ENCODE data around the gene ASIC1. TPM values are rescaled to one million over a fixed set of nuclear protein-coding genes. Genes with fewer than 3 reads are reported as not detected.

Gene ASIC1
- polyA plus RNA-seq, 12 donors = 8.1 to 15.0 (median 10.7) TPM; not detected in 1

DNA sequence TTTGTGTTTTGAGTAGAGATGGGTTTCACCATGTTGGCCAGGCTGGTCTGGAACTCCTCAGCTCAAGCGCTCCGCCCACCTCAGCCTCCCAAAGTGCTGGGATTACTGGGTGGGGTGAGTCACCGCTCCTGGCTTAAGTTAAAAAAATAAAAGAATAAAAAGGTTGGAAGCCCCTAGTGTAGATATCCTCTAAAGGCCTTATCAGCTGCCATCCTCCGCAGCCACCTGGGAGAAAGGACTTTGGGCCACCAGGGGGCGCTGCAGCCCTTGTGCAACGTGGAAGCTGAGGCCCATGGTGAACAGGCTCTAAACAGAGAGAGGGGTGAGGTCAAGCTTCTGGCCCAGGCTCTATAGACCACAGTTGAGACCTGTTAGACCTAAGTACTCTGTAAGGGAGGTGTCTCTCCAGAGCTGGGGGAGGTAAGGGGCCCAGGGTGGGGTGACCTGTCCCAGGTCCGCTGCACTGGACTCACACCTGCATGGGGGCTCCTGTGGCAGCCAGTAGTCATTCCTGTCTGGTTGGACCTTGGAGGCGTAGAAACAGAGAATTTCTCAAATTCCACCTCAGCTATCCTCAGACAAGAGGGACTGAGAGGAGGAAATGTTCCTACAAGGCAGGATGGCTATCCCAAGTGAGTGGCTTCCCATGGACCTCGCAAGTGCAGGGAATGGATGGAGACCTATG lies 18.1 kb upstream of the ASIC1 start:
- peak; percentile 68 for DNase-seq

DNA sequence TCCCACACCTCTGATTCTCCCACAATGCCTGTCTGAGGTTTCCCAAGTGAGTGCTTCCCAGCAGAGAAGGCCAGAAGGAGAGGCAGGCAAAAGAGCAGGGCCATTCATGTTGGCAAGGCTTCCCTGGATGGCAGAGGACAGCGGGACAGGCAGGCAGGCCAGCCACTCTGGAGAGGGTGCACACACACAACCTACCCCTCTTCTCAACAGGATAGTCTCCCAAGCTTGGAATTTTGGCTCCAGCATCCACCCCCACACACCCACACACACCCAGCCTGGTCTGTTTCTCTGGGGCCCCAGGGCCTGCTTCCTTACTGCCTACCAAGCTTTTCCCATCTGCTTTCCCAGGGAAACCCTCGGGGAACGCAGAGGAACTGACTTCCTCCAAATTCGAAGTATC lies 16.7 kb upstream of the ASIC1 start:
- no peak for DNase-seq

DNA sequence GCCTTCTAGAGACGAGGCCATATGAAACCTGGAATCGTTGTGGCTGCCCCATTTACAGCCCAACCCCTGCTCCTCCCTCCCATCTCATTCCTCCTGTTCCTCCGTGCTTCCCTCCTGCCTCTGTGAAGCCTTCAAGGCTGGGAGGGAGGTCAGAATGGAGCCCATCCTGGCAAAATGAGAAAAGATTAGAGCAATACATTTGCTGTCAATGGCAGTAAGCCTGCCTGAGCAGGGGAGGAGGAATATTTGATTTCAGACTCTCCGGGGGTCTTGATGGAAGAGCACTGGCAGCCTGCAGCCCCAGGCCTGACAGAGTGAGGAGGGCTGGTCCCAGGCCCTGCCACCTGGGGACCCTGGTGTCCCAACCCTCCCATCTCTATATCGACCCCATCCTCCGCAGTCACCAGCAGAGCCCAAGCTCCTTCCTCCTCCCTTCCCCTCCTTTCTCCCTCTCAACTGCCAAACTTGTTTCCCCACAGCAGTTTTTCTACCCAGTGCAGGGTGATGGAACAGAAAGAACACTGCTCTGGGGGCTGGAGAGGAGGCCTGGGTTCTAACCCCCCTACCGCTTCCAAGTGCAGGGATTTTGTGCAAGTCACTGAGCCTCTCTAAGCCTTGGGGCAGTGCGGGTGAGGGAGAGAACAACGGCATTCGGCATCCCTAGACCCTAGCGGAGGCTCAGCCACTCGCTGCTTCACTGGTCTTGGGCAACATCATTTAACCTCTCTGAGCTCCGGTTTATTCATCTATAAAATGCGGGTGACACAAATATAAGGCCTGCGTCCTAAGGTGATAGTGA lies 16.1 kb upstream of the ASIC1 start:
- DNase-seq = no peak

DNA sequence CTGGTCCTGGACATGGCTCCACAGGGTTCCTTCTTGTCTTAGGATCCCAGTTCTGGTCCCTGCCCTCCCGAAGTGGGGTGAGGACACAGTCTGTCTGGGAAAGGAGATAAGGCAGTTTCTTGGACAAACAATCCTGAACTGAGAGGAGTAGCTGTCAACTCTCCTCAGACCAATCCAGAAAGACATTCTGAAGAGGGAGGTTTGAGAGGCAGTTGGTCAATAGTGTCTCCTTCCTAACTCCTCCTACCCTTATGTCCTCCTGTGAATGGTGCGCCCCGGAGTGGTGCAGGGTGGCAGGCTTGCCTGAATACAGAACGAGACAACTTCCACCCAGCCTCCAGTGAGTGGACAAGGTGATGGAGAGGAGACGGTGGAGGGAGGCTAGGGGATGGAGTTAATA lies 15.4 kb upstream of the ASIC1 start:
- no peak for DNase-seq

DNA sequence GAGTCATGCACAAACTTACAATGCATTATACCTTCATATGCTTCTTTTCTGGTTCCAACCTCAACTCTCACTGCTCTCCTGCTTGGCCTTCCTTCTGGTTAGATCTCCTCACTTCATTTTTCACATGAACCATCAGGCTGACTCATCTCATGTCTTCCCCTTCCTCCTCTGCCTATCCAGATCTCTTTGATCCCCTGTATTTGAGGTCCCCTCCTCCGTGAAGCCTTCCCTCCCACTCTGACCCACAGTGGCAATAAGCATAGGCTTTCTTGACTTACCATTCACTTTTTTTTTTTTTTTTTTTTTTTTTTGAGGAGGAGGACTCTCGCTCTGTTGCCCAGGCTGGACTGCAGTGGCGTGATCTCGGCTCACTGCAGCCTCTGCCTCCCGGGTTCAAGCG lies 14.7 kb upstream of the ASIC1 start:
- no peak for DNase-seq

DNA sequence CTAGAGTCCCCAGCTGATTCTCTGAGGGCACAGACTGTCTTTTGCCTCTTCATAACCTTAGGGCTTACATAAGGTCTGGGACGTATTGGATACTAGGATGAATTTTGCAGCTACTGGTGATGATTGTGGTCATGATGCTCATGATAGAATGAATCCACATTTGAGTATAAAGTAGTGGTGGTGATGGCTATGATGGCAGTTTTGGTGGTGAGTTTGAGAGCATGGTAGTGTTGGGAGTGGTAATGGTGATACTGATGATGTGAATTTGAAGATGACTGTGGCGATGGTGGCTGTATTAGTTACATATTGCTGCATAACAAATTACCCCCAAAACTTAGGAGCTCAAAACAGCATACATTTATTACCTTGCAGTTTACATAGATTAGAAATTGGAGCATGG lies 14.1 kb upstream of the ASIC1 start:
- DNase-seq = no peak

DNA sequence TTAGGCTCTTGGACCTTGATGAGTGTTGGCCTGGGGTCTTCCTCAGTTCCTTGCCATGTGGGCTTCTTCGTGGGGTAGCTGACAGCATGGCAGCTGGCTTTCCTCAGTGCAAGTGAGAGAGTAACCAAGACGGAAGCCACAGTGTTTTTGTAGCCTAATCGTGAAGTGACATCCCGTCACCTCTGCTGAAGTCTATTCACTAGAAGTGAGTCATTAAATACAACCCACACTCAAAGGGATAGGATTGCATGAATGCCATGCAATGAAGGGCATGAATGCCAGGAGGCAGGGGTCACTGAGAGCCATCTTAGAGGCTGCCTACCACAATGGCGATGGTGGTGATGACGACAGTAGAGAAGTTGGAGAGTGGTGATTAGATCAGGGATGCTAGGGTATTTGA lies 13.5 kb upstream of the ASIC1 start:
- DNase-seq = no peak

DNA sequence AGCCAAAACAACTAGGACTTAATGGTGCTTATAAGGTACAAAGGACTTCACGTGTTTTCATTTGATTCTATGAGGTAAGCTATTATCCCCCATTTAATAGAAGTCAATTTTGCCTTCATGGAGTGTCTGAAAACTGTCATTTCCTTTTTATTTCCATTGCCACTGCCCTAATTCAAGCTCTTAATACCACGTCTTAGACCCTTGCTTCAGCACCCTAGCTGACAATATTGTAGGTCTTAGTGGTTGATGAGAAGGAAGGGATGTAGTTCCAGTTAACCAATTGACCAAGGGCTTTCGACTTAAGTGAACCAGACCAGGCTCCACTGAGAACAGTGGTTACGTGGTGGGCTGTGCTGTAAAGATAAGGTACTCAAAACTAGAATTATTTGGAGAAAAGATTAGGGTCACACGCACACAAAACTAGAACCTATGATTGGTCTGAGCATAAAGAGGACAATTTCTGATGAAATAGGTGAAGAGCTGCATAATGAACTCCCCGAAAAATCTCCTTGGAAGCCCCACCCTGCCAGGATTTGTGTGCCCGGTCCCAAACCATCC lies 9.6 kb upstream of the ASIC1 start:
- DNase-seq = no peak

DNA sequence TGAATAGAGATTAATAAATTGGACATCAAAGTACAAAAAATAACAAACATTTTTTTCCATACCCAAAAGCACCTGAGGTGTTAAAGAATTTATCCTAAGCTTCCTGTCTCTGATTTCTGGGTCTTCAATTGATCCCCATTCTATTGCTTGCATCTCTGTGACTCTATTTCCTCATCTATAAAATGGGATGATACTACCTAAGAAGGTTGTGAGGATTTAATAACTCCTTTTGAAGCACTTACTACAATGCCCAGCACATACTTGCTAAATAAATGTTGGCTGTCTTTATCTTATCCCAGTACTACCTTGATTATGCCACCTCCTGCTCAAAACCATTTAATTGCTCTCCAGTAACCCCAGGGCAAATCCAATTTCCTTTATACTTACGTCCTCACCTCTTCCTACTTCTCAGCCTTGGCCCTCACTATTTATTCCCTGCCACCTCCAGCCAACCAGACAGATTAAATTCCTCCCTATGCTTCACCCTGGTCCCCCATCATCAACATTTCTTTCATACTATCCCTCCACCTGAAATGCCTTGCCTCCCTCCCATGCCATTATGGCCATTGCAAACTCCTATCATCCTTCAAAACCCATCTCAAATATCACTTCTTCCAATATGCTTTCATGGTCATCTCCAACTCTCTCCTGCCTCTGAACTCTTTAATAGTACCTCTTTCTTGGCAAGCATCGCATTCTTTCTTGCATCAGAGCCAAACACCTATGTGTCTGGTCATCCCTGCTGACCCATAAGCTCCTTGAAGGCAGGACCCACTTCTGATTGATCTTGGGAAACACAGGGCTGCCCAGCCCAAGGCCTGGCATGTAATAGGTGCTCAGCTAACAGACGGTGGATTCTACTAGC lies 7.9 kb upstream of the ASIC1 start:
- DNase-seq = no peak

DNA sequence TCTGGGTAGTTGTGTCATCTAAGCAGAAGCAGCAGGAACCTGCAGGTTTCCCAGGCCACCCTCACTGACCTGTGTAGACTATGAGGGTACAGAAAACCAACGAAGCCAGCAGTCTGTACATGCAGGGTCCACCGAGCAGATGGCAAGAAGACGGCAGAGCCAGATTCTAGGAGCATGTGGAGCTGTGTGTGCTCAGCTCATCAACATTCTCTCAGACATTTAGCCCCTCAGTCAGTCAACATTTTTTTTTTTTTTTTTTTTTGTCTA lies 7.3 kb upstream of the ASIC1 start:
- no peak for DNase-seq

DNA sequence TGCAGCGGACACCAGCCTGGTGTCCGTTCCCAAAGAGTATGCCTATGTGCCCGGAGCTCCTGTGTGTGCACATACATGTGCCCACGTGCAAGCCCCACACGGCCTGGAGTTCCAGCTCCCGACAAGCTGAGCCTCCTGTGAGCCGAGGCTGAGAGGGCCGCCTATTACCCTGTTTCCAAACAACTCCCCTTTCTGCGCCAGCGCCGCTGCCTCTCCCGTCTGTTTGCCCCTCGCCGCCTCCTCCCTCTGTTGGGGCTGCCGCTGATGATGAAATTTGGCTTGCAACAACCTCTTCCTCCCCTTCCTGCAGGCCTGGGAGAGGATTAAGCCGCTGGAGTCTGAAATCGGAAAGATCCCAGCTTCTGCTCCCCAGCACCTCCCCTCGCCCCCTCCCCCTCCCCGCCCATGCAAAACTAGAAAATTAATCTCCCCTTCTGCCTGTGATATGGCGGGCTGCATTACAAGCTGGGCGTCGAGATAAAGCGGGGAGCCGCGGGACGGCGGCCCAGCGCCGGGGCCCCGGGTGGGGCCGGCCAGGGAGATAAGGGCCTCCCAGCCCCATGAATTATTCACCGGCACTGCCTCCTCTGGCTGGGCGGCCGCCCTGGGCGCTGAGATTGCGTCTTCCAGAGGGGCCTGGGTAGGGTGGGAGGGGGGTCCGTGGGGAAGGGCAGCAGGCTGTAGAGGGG lies 6.8 kb upstream of the ASIC1 start:
- DNase-seq = peak; percentile 64

DNA sequence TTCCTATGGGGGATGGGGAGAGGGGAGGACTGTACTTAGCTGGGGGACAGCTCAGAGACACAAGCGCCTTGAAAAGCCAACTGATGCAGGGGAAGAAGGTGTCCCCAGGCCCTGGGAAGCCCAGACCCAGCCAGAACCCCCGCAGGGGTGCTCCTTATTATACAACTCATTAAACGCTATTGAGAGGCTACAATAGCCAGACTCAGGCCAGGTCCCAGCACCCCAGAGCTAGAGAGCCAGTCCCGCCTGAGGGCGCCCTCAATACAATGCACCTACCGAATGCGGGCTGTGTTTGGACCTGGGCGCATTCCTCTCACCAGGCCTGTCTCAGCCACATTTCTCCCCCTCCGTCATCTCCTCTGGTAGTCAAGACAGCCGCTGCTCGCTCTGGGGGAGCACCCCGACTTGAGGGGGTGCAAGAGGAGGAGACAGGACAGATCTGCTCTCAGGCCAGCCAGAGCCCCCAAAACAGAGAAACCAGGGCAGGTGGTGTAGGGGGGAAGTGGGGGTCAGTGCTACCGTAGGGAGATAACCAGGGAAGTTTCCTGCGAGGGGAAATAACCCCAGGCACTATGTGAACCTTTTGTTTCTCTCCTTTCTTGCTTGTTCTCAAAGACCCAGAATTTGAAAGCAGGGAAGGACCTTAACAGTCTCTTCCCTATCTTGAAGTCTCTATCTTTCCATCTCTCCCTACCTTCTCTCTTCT lies 6.1 kb upstream of the ASIC1 start:
- DNase-seq = no peak

DNA sequence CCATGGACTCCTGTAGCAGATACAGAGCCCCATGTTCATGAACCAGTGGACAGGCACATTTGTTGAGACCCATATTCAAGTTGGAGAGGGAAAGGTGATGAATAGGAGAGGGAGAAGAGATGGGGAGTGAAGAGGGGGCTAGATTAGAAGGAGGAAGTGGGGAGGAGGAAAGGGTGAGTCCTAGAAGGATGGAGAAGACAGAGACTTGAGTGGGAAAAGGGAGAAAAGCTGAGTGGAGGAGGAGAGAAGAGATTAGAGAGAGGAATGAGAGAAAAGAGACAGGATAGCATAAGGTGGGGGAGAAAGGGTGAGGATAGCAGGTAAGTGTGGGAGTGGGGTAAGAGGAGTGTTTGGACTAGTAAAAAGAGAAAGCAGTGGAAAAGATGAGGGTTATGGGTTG lies 4.9 kb upstream of the ASIC1 start:
- no peak for DNase-seq

DNA sequence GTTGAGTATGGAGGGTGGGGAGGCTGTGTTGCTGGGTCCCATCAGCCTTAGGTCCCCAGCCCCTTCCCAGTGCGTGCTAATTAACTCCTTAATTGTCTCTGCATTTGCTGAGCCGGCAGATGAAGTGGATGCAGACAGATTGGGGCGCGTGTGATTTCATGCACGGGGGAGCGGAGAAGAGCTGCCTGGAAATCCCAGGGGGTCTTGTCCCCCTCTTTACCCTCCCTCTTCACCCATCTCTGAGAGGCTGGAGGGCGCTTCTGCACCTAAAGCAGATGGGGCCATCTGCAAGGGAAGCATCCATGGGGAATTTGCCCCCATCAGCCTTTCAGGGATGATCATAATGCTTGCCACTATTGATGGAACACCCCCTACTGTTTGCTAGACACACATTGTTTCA lies 4.4 kb upstream of the ASIC1 start:
- DNase-seq = no peak

DNA sequence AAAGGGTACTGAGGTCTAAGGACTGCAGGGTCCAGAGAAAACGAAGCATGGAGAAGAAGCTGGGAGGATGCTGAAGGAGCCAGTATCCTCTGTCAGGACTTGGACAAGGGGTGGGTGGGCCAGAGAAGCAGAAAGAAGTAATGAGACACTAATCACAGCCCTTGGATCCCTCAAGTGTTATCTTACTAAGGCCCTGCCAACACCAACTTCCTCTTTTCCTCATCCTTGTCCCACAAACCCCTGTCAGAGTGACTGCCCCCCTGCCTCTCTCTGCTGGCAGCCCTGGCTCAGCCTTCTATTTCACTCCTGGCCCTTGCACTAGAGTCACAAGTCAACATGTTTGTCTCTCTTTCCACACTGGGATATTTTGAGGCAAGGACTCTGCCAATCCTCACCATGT lies 3.8 kb upstream of the ASIC1 start:
- no peak for DNase-seq

DNA sequence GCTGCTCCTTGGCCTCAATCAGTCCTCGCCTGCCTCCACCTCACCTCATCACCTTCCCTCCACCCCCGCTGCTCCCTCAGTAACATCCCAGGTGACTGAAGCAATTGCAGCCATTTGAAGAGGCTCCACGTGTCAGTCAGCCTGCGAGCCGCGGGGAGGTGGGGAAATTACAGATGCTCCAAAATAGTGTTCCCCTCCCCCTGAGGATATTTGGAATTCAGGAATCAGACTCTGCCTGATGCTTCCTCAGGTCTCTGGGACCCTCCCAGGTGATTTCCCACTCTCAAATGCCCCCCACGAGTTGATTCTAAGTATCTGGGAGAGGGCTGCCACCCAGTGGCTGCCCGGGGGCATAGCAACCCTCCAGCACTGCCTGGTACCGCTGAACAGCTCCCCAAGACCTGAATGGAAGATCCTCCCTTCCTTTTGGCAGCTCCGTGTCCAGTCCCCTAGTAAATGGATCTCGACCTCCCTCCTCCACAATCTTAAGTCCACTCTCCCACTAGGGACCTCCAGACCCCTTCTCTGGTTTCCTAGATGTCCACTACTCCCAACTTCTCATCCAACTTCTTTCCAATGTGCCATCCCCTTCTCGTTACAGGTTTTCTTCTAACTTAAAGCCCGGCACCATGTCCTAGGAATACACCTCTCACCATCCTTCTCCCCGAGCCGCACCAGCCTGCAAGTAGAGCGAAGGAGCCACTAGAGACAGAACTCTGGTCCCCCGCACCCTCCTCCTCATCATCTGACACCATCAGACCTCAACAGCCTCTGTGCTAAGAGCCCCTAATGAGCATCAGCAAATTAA lies 1.4 kb upstream of the ASIC1 start:
- peak; percentile 59 for DNase-seq

DNA sequence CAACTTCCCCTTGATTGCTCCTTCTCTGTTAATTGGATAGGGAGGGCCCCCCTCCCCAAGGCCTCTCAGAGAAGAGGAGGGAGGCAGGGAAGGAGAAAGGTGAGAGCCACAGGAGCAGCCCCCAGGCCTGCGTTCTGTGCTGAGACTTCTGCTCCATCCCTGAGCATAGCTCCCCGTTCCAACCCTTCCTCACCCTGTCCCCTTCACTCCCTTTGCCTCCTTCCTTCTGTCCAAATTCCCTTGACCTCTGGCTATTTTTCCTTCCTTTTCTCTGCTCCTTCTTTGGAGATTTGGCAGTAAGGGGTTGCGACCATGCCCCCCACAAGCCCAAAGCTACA lies 788 bp upstream of the ASIC1 start:
- DNase-seq = no peak

DNA sequence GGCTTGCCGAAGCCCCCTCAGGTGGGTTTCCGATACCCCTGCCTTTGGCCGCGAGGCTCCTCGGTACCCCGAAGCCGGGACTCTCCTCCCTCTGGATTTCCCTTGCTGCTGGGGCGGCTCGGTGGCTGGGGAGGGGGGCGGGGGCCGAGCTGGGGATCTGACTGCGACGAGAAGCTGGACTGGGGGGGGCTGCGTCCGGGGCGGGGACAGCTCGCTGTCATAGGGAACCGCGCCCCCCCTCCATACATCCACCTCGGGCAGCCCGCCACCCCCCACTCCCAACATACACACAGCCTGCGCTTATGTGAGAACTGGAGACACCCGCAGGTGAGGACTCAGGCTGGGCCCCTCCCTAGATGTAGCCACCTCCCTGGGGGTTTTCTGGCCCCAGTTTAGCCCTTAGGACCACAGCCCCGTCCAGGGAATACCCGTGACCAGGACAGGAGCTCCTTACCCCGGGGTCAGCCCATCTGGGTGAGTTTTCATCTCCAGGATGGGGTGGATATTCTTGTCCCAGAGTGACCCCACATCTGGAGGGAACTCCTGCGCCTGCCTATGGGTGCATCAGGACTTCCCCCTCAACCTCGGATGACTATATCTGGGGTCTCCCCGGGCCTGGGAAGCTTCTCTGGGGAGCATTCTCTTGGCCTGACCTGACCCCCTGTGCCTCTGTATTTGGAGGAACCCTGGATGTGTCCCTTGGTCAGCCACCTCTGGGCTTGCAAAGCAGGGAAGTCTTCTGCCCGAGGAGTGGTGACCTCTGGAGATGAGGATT lies 687 bp downstream of the ASIC1 start:
- no peak for DNase-seq

DNA sequence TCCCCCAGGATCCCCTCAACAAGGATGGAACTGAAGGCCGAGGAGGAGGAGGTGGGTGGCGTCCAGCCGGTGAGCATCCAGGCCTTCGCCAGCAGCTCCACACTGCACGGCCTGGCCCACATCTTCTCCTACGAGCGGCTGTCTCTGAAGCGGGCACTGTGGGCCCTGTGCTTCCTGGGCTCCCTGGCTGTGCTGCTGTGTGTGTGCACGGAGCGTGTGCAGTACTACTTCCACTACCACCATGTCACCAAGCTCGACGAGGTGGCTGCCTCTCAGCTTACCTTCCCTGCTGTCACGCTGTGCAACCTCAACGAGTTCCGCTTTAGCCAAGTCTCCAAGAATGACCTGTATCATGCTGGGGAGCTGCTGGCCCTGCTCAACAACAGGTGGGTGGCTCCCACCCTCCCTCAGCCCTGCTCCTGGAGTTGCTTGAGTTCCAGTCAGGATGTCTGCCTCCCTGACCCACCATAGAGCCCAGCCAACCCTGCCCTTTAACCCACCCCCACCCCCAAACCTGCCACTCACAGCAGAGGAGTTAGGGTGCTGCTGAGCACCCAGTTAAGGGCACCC lies 1.4 kb downstream of the ASIC1 start:
- no peak for DNase-seq

Data from muscle of arm (tissue), 12 donors.